GM21360 (cell line): ENCODE data around the gene PARD3.
"Not testable (repeated sequence)": the region's sequence is repeated elsewhere in the genome, so short reads cannot be mapped to it uniquely, and the experiment has no call there.

Source experiments
- ATAC-seq: cut with Tn5 transposase; IDR thresholded peaks from one replicate; pipeline ENCODE4 v1.9.1; 2021; ENCODE audit warnings: mild to moderate bottlenecking, moderate library complexity; ENCODE audit not compliant: unreplicated experiment

Gene PARD3

GRCh38 chr10:34800624-34801023 is 14.5 kb downstream of the PARD3 start:
- ATAC-seq, result no peak

- no peak for ATAC-seq
These were observed 16.4 kb downstream of the PARD3 start for GRCh38 chr10:34798654-34799053.

- no peak for ATAC-seq
These were observed 17.9 kb downstream of the PARD3 start for GRCh38 chr10:34797155-34797554.

GRCh38 chr10:34796133-34796532 is 19.0 kb downstream of the PARD3 start:
- no peak for ATAC-seq

- ATAC-seq, result no peak
These were observed 19.8 kb downstream of the PARD3 start for GRCh38 chr10:34795334-34795733.

- ATAC-seq, result no peak
These were observed 20.3 kb downstream of the PARD3 start for GRCh38 chr10:34794835-34795234.

- ATAC-seq, result not testable (repeated sequence)
These were observed 21.5 kb downstream of the PARD3 start for GRCh38 chr10:34793581-34793980.

GRCh38 chr10:34792881-34793280 is 22.2 kb downstream of the PARD3 start:
- ATAC-seq, result no peak

GRCh38 chr10:34791947-34792346 is 23.1 kb downstream of the PARD3 start:
- ATAC-seq, result peak; percentile 55

- no peak for ATAC-seq
These were observed 23.9 kb downstream of the PARD3 start for GRCh38 chr10:34791228-34791627.

- ATAC-seq, result no peak
These were observed 25.1 kb downstream of the PARD3 start for GRCh38 chr10:34789966-34790506.

GRCh38 chr10:34786464-34786863 is 28.6 kb downstream of the PARD3 start:
- no peak for ATAC-seq

- no peak for ATAC-seq
These were observed 33.4 kb downstream of the PARD3 start for GRCh38 chr10:34781711-34782110.

GRCh38 chr10:34780818-34781380 is 34.2 kb downstream of the PARD3 start:
- peak; percentile 88 for ATAC-seq

GRCh38 chr10:34778237-34778636 is 36.9 kb downstream of the PARD3 start:
- ATAC-seq, result no peak

- ATAC-seq, result no peak
These were observed 38.9 kb downstream of the PARD3 start for GRCh38 chr10:34776090-34776690.

GRCh38 chr10:34775044-34775637 is 40.0 kb downstream of the PARD3 start:
- ATAC-seq, result no peak

GRCh38 chr10:34773636-34774630 is 41.2 kb downstream of the PARD3 start:
- ATAC-seq, result no peak

- no peak for ATAC-seq
These were observed 43.6 kb downstream of the PARD3 start for GRCh38 chr10:34771525-34771924.

GRCh38 chr10:34771106-34771505 is 44.0 kb downstream of the PARD3 start:
- ATAC-seq, result no peak

- ATAC-seq, result no peak
These were observed 45.2 kb downstream of the PARD3 start for GRCh38 chr10:34769899-34770298.
